Stimulated activated CD4-positive, alpha-beta T cell treated with anti-CD3 and anti-CD28 coated beads, Interleukin-15, amount 100 ng/mL, for 1 hour (primary cell): ENCODE data around the gene GZMM.

ENCODE experiments used
- DNase-seq, 2 donors: peaks; one replicate each; pipeline ENCODE4 v3.0.0-alpha.2; 2020; ENCODE audit warnings: low read depth in 1 of 2, low spot score in 1 of 2

The GZMM gene

GRCh38 chr19:543910-544608 lies at the start of gene GZMM:
Gene GZMM (plus strand): TSS chr19:544053. CDS start chr19:544072, 19 bp downstream.
- DNase-seq, result peak; percentile 54

- DNase-seq, result no peak
These were observed 49.4 kb upstream of the GZMM start for GRCh38 chr19:494171-495080.

GRCh38 chr19:495081-495401 lies 48.8 kb upstream of the GZMM start:
- no peak for DNase-seq

GRCh38 chr19:495402-496111 lies 48.3 kb upstream of the GZMM start:
- no peak for DNase-seq

- DNase-seq, result no peak
These were observed 47.7 kb upstream of the GZMM start, which contains the start of gene MADCAM1 for GRCh38 chr19:496112-496665. Gene MADCAM1 (plus strand): TSS chr19:496486. CDS start chr19:496500, 14 bp downstream.

GRCh38 chr19:496986-497385 lies 46.9 kb upstream of the GZMM start:
- DNase-seq, result no peak

GRCh38 chr19:497491-497868 lies 46.4 kb upstream of the GZMM start:
- DNase-seq, result no peak

GRCh38 chr19:497869-498510 lies 45.9 kb upstream of the GZMM start:
- no peak for DNase-seq

- no peak for DNase-seq
These were observed 45.4 kb upstream of the GZMM start for GRCh38 chr19:498511-498891.

- DNase-seq, result no peak
These were observed 44.8 kb upstream of the GZMM start for GRCh38 chr19:498977-499623.

GRCh38 chr19:501646-502045 lies 42.2 kb upstream of the GZMM start:
- DNase-seq, result no peak

GRCh38 chr19:504616-505015 lies 39.2 kb upstream of the GZMM start:
- no peak for DNase-seq

- DNase-seq, result peak; percentile 78 to 86
These were observed 37.2 kb upstream of the GZMM start for GRCh38 chr19:506404-507285.

GRCh38 chr19:507286-508203 lies 36.3 kb upstream of the GZMM start, which contains the start of gene TPGS1:
Gene TPGS1 (plus strand): TSS chr19:507497. CDS start chr19:507507, 10 bp downstream.
- DNase-seq, result peak; percentile 71 to 74

GRCh38 chr19:508204-509150 lies 35.4 kb upstream of the GZMM start:
- no peak for DNase-seq

GRCh38 chr19:510606-511100 lies 33.2 kb upstream of the GZMM start:
- DNase-seq, result peak; percentile 87 to 88
